22Rv1 (cell line): ENCODE measurements around the gene DENND1B.

Source experiments
- ZFX ChIP-seq: fragments of 450-650 bp; IDR thresholded peaks from 2 replicates; pipeline ENCODE4 v1.6.1; 2017; ENCODE audit warnings: antibody characterized with exemption, borderline replicate concordance
- TF ChIP-seq, protein P1 (sequence below): fragments of 450-650 bp; IDR thresholded peaks from 2 replicates; pipeline ENCODE4 v1.5.1; 2017; ENCODE audit warnings: mild to moderate bottlenecking

- TF ChIP-seq, protein P1, sequence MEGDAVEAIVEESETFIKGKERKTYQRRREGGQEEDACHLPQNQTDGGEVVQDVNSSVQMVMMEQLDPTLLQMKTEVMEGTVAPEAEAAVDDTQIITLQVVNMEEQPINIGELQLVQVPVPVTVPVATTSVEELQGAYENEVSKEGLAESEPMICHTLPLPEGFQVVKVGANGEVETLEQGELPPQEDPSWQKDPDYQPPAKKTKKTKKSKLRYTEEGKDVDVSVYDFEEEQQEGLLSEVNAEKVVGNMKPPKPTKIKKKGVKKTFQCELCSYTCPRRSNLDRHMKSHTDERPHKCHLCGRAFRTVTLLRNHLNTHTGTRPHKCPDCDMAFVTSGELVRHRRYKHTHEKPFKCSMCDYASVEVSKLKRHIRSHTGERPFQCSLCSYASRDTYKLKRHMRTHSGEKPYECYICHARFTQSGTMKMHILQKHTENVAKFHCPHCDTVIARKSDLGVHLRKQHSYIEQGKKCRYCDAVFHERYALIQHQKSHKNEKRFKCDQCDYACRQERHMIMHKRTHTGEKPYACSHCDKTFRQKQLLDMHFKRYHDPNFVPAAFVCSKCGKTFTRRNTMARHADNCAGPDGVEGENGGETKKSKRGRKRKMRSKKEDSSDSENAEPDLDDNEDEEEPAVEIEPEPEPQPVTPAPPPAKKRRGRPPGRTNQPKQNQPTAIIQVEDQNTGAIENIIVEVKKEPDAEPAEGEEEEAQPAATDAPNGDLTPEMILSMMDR = no peak
- no peak for TF ChIP-seq ZFX
Observed at GRCh38 chr1:197695961-197696360, 79.3 kb downstream of the DENND1B start.
